Measurements from ENCODE around the gene PDGFD.
A peak's percentile ranks its signal among the peaks of the same experiment; 100 is the strongest.

PDGFD gene

GRCh38 chr11:103871923-103872551 is 291.9 kb downstream of the PDGFD start:
- no peak for DNase-seq (ENCODE audit: low read depth)
- no peak for TF ChIP-seq CTCF (conservative IDR thresholded peaks at IDR 0.05; ENCODE audit: control insufficient read depth, insufficient read depth, low read depth, low read length)
- no peak overlapping the region for H3K4me3 ChIP-seq (ENCODE audit: control insufficient read depth, low read depth, low read length)

GRCh38 chr11:103870821-103871309 is 293.1 kb downstream of the PDGFD start:
- no peak overlapping the region for H3K4me3 ChIP-seq (ENCODE audit: control insufficient read depth, low read depth, low read length)
- TF ChIP-seq CTCF (conservative IDR thresholded peaks at IDR 0.05; ENCODE audit: control insufficient read depth, insufficient read depth, low read depth, low read length) = no peak
- peak; percentile 78 for DNase-seq (ENCODE audit: low read depth)

GRCh38 chr11:103867481-103867880 is 296.5 kb downstream of the PDGFD start:
- TF ChIP-seq CTCF (conservative IDR thresholded peaks at IDR 0.05; ENCODE audit: control insufficient read depth, insufficient read depth, low read depth, low read length) = no peak
- no peak overlapping the region for H3K4me3 ChIP-seq (ENCODE audit: control insufficient read depth, low read depth, low read length)
- no peak for DNase-seq (ENCODE audit: low read depth)

GRCh38 chr11:103863497-103863896 is 300.4 kb downstream of the PDGFD start:
- no peak overlapping the region for H3K4me3 ChIP-seq (ENCODE audit: control insufficient read depth, low read depth, low read length)
- peak; percentile 81 for DNase-seq (ENCODE audit: low read depth)
- TF ChIP-seq CTCF (conservative IDR thresholded peaks at IDR 0.05; ENCODE audit: control insufficient read depth, insufficient read depth, low read depth, low read length) = no peak

GRCh38 chr11:103862802-103863174 is 301.2 kb downstream of the PDGFD start:
- no peak for TF ChIP-seq CTCF (conservative IDR thresholded peaks at IDR 0.05; ENCODE audit: control insufficient read depth, insufficient read depth, low read depth, low read length)
- H3K4me3 ChIP-seq (ENCODE audit: control insufficient read depth, low read depth, low read length) = no peak overlapping the region
- no peak for DNase-seq (ENCODE audit: low read depth)

- DNase-seq (ENCODE audit: low read depth) = no peak
- no peak for TF ChIP-seq CTCF (conservative IDR thresholded peaks at IDR 0.05; ENCODE audit: control insufficient read depth, insufficient read depth, low read depth, low read length)
- H3K4me3 ChIP-seq (ENCODE audit: control insufficient read depth, low read depth, low read length) = no peak overlapping the region
Measured at GRCh38 chr11:103862094-103862801, 301.7 kb downstream of the PDGFD start.
